ENCODE results near the gene TMEM63C. TPM values are rescaled to one million over a fixed set of nuclear protein-coding genes. Genes with fewer than 3 reads are reported as not detected.

TMEM63C gene
- total RNA-seq, 2 donors from 2014 or later = 1.1 to 1.6 TPM

GRCh38 chr14:77221241-77221871 lies 39.8 kb downstream of the TMEM63C start:
- no peak overlapping the region for H3K9ac ChIP-seq (ENCODE audit: extremely low read depth, low read length, poor library complexity, severe bottlenecking)
- Mint-ChIP-seq H3K4me3 (no peak overlapping the region), H3K4me1 (peaks cover 34% of the 10 kb centered on the region), H3K36me3 (ENCODE audit: low read depth) (no peaks in the 10 kb centered on the region), H3K9me3 (no peaks in the 10 kb centered on the region), H3K27ac (no peak overlapping the region), H3K27me3 (ENCODE audit: insufficient read depth) (peaks cover 10% of the 10 kb centered on the region)
- no peak overlapping the region for H3K27ac ChIP-seq (ENCODE audit: low read depth, low read length)
- H3K4me1 ChIP-seq (ENCODE audit: control insufficient read depth, insufficient read depth, low read length) = peaks cover 12% of the 10 kb centered on the region
- TF ChIP-seq CTCF (conservative IDR thresholded peaks at IDR 0.05) = no peak
- peaks cover 5% of the 10 kb centered on the region for H3K27me3 ChIP-seq (ENCODE audit: control insufficient read depth, insufficient read depth, low read length, poor library complexity, severe bottlenecking)
- WGBS, 2 experiments (ENCODE audit: insufficient coverage in 1 of 2, insufficient read length in 1 of 2) = 77 to 88% methylated on average over 7 to 19 of the region's 23 CpGs
- H3K36me3 ChIP-seq (ENCODE audit: control insufficient read depth, insufficient read depth, low read length) = no peaks in the 10 kb centered on the region
- H3K9me3 ChIP-seq (ENCODE audit: control insufficient read depth, low read length) = no peaks in the 10 kb centered on the region
- no peak for DNase-seq
- no peak overlapping the region for H3K4me3 ChIP-seq (ENCODE audit: low read length)

GRCh38 chr14:77222546-77223225 lies 41.1 kb downstream of the TMEM63C start:
- H3K4me1 Mint-ChIP-seq = peaks cover 34% of the 10 kb centered on the region

GRCh38 chr14:77224212-77224611 lies 42.6 kb downstream of the TMEM63C start:
- no peaks in the 10 kb centered on the region for H3K36me3 Mint-ChIP-seq (ENCODE audit: low read depth)
- H3K27ac ChIP-seq (ENCODE audit: low read depth, low read length) = no peak overlapping the region
- no peak overlapping the region for H3K4me3 ChIP-seq (ENCODE audit: low read length)
- H3K27me3 Mint-ChIP-seq (ENCODE audit: insufficient read depth) = peaks cover 2% of the 10 kb centered on the region
- H3K9ac ChIP-seq (ENCODE audit: extremely low read depth, low read length, poor library complexity, severe bottlenecking) = no peak overlapping the region
- peaks cover 34% of the 10 kb centered on the region for H3K4me1 Mint-ChIP-seq
- no peaks in the 10 kb centered on the region for H3K9me3 ChIP-seq (ENCODE audit: control insufficient read depth, low read length)
- H3K4me3 Mint-ChIP-seq = no peak overlapping the region
- no peaks in the 10 kb centered on the region for H3K27me3 ChIP-seq (ENCODE audit: control insufficient read depth, insufficient read depth, low read length, poor library complexity, severe bottlenecking)
- H3K4me1 ChIP-seq (ENCODE audit: control insufficient read depth, insufficient read depth, low read length) = peaks cover 12% of the 10 kb centered on the region
- no peaks in the 10 kb centered on the region for H3K36me3 ChIP-seq (ENCODE audit: control insufficient read depth, insufficient read depth, low read length)
- peak overlapping the region; percentile 42 for H3K27ac Mint-ChIP-seq
- no peak for TF ChIP-seq CTCF (conservative IDR thresholded peaks at IDR 0.05)
- no peak for DNase-seq
- H3K9me3 Mint-ChIP-seq = no peaks in the 10 kb centered on the region
- WGBS, 2 experiments (ENCODE audit: insufficient coverage in 1 of 2, insufficient read length in 1 of 2) = 68 to 81% methylated on average over 3 to 4 of the region's 4 CpGs

More at GRCh38 chr14:77222546-77223225, 41.1 kb downstream of the TMEM63C start:
- no peaks in the 10 kb centered on the region for H3K36me3 Mint-ChIP-seq (ENCODE audit: low read depth)
- H3K27me3 Mint-ChIP-seq (ENCODE audit: insufficient read depth) = peaks cover 2% of the 10 kb centered on the region
- Histone ChIP-seq H3K27ac (ENCODE audit: low read depth, low read length) (no peak overlapping the region), H3K4me3 (ENCODE audit: low read length) (no peak overlapping the region), H3K36me3 (ENCODE audit: control insufficient read depth, insufficient read depth, low read length) (no peaks in the 10 kb centered on the region), H3K9ac (ENCODE audit: extremely low read depth, low read length, poor library complexity, severe bottlenecking) (no peak overlapping the region), H3K27me3 (ENCODE audit: control insufficient read depth, insufficient read depth, low read length, poor library complexity, severe bottlenecking) (no peaks in the 10 kb centered on the region), H3K9me3 (ENCODE audit: control insufficient read depth, low read length) (no peaks in the 10 kb centered on the region), H3K4me1 (ENCODE audit: control insufficient read depth, insufficient read depth, low read length) (peaks cover 12% of the 10 kb centered on the region)
- TF ChIP-seq CTCF (conservative IDR thresholded peaks at IDR 0.05) = no peak
- no peak overlapping the region for H3K4me3 Mint-ChIP-seq
- DNase-seq = peak; percentile 86
- H3K27ac Mint-ChIP-seq = peak overlapping the region; percentile 52
- H3K9me3 Mint-ChIP-seq = no peaks in the 10 kb centered on the region
- WGBS, 2 experiments (ENCODE audit: insufficient coverage in 1 of 2, insufficient read length in 1 of 2) = 25 to 30% methylated on average over 9 to 10 of the region's 10 CpGs

Data from endodermal cell (in vitro differentiated cells).